Panc1 (cell line): ENCODE results near the gene SLC9A9. TPM values are rescaled to one million over a fixed set of nuclear protein-coding genes. Genes with fewer than 3 reads are reported as not detected.

Experiments used
- ATAC-seq: fragments of 200-7000 bp; cut with Tn5 transposase; 2 replicates; pipeline ENCODE4 v1.9.1; 2020; ENCODE audit warnings: mild to moderate bottlenecking, moderate library complexity
- BruUV-seq: library from RNA; stranded (reverse); fragments of 400-500 nt; replicated peaks from 2 replicates; lab custom pipeline; 2021; lab: Mats Ljungman, UMichigan
- CTCF ChIA-PET: fragments of 300-600 bp; sonication (Branson Sonifier 250); formaldehyde crosslinking; loops from one replicate; lab custom pipeline; 2022; ENCODE audit warnings: antibody characterized with exemption; lab: Charles Lee
- POLR2A ChIA-PET: fragments of 300-600 bp; sonication (Branson Sonifier 250); formaldehyde crosslinking; loops from one replicate; lab custom pipeline; 2022; ENCODE audit warnings: antibody characterized with exemption; lab: Charles Lee
- DNase-seq: peaks from one replicate; pipeline ENCODE4 v3.0.0-alpha.2; 2010; ENCODE audit warnings: low read depth, low spot score
- H3K27ac ChIP-seq: 2 replicates; pipeline ENCODE4 v1.5.1; 2011; ENCODE audit warnings: mild to moderate bottlenecking, low read length, inconsistent platforms
- H3K27me3 ChIP-seq: fragments of 200-500 bp; sonication (Bioruptor generic); 2 replicates; pipeline ENCODE4 v1.6.0; 2014; ENCODE audit warnings: low read length, inconsistent platforms; ENCODE audit not compliant: control insufficient read depth, insufficient read depth
- H3K36me3 ChIP-seq: fragments of 200-500 bp; sonication (Bioruptor generic); 2 replicates; pipeline ENCODE4 v1.5.1; 2014; ENCODE audit warnings: inconsistent platforms, mild to moderate bottlenecking, low read length, moderate library complexity; ENCODE audit not compliant: control insufficient read depth, insufficient read depth
- H3K4me1 ChIP-seq: 2 replicates; pipeline ENCODE4 v1.5.1; 2011; ENCODE audit warnings: inconsistent platforms, mild to moderate bottlenecking, low read length, moderate library complexity; ENCODE audit not compliant: control insufficient read depth, insufficient read depth
- H3K4me3 ChIP-seq, 2 experiments: 2 replicates each; pipeline ENCODE4 v1.5.1; 2011 to 2012; ENCODE audit warnings: low read depth in 2 of 2, low read length in 2 of 2, mild to moderate bottlenecking in 2 of 2, inconsistent platforms in 1 of 2, moderate library complexity in 1 of 2
- H3K9me3 ChIP-seq: fragments of 200-500 bp; sonication (Bioruptor generic); 2 replicates; pipeline ENCODE4 v1.5.1; 2014; ENCODE audit warnings: low read depth, mild to moderate bottlenecking, inconsistent platforms, low read length, moderate library complexity; ENCODE audit not compliant: control insufficient read depth, insufficient read depth
- CTCF ChIP-seq: fragments of 450-650 bp; IDR thresholded peaks from 2 replicates; pipeline ENCODE4 v1.5.1; 2017; ENCODE audit warnings: mild to moderate bottlenecking
- POLR2AphosphoS5 ChIP-seq: IDR thresholded peaks from 2 replicates; pipeline ENCODE4 v1.6.1; 2012; ENCODE audit warnings: mild to moderate bottlenecking, low read depth, low read length, moderate library complexity
- SIN3A ChIP-seq: IDR thresholded peaks from 2 replicates; pipeline ENCODE4 v1.6.1; 2012; ENCODE audit warnings: low read depth, mild to moderate bottlenecking, low read length, moderate library complexity, borderline replicate concordance; ENCODE audit not compliant: insufficient read depth
- TCF7L2 ChIP-seq: IDR thresholded peaks from 2 replicates; pipeline ENCODE4 v1.6.1; 2011; ENCODE audit warnings: mild to moderate bottlenecking, low read depth, low read length, inconsistent platforms
- in situ Hi-C: cut with HindIII; loops from 2 replicates; pipeline ENCODE4 v1.10.0; 2016; ENCODE audit warnings: low sequenced_read_pairs, low pct_unique_long_range_greater_than_20kb
- intact Hi-C: fragments of 100-400 bp; cut with micrococcal nuclease; formaldehyde crosslinking; loops from one replicate; pipeline ENCODE4 v1.10.0; 2022; ENCODE audit not compliant: unreplicated experiment
- total RNA-seq: library from RNA; stranded (reverse); gene quantifications from one replicate; pipeline ENCODE4 v1.2.1, GENCODE V29; 2021; ENCODE audit not compliant: unreplicated experiment
- TF ChIP-seq, protein P1 (sequence below), 2 experiments: IDR thresholded peaks; 2 replicates each; pipeline ENCODE4 v1.6.1; 2011 to 2012; ENCODE audit warnings: low read depth in 2 of 2, control low read depth in 1 of 2, low read length in 1 of 2, mild to moderate bottlenecking in 1 of 2, moderate library complexity in 1 of 2; ENCODE audit not compliant: insufficient read depth in 1 of 2

SLC9A9 gene
- total RNA-seq, 1 experiment from 2014 or later, result not detected

- in situ Hi-C loops (no loop called here), intact Hi-C loops (no loop called here)
- Histone ChIP-seq H3K36me3 (no peaks in the 10 kb centered on the region), H3K4me3 (no peak overlapping the region), H3K9me3 (no peaks in the 10 kb centered on the region), H3K27ac (no peak overlapping the region), H3K27me3 (no peaks in the 10 kb centered on the region), H3K4me1 (no peaks in the 10 kb centered on the region)
- ATAC-seq (no peak), DNase-seq (no peak)
- no TSS peak for BruUV-seq
- ChIA-PET POLR2A (no interaction called here), CTCF (no interaction called here)
- no peak for TF ChIP-seq CTCF
- TF ChIP-seq SIN3A, result no peak
- no peak for TF ChIP-seq TCF7L2
- no peak for TF ChIP-seq POLR2AphosphoS5
- TF ChIP-seq, protein P1, sequence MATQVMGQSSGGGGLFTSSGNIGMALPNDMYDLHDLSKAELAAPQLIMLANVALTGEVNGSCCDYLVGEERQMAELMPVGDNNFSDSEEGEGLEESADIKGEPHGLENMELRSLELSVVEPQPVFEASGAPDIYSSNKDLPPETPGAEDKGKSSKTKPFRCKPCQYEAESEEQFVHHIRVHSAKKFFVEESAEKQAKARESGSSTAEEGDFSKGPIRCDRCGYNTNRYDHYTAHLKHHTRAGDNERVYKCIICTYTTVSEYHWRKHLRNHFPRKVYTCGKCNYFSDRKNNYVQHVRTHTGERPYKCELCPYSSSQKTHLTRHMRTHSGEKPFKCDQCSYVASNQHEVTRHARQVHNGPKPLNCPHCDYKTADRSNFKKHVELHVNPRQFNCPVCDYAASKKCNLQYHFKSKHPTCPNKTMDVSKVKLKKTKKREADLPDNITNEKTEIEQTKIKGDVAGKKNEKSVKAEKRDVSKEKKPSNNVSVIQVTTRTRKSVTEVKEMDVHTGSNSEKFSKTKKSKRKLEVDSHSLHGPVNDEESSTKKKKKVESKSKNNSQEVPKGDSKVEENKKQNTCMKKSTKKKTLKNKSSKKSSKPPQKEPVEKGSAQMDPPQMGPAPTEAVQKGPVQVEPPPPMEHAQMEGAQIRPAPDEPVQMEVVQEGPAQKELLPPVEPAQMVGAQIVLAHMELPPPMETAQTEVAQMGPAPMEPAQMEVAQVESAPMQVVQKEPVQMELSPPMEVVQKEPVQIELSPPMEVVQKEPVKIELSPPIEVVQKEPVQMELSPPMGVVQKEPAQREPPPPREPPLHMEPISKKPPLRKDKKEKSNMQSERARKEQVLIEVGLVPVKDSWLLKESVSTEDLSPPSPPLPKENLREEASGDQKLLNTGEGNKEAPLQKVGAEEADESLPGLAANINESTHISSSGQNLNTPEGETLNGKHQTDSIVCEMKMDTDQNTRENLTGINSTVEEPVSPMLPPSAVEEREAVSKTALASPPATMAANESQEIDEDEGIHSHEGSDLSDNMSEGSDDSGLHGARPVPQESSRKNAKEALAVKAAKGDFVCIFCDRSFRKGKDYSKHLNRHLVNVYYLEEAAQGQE (IDR thresholded peaks at IDR 0.05; ENCODE audit: insufficient read depth in 1 of 2, low read depth in 2 of 2, low read length in 1 of 2), result no peak
These were observed 20.8 kb downstream of the SLC9A9 start for GRCh38 chr3:143827425-143827824.

GRCh38 chr3:143826296-143826695 lies 22.0 kb downstream of the SLC9A9 start:
- no peak overlapping the region for H3K4me3 ChIP-seq
- POLR2A ChIA-PET, result no interaction called here
- TF ChIP-seq SIN3A (no peak), CTCF (no peak), TCF7L2 (no peak), POLR2AphosphoS5 (no peak)
- TF ChIP-seq, protein P1 (IDR thresholded peaks at IDR 0.05; ENCODE audit: insufficient read depth in 1 of 2, low read depth in 2 of 2, low read length in 1 of 2), result no peak
- no TSS peak for BruUV-seq
- in situ Hi-C loops (no loop called here), intact Hi-C loops (no loop called here)
- no peaks in the 10 kb centered on the region for H3K4me1 ChIP-seq
- no peaks in the 10 kb centered on the region for H3K9me3 ChIP-seq
- H3K27me3 ChIP-seq, result no peaks in the 10 kb centered on the region
- CTCF ChIA-PET, result no interaction called here
- ATAC-seq (no peak), DNase-seq (no peak)
- no peaks in the 10 kb centered on the region for H3K36me3 ChIP-seq
- no peak overlapping the region for H3K27ac ChIP-seq
